AG04450 (cell line): ENCODE data around the gene CCDC150. TPM values are rescaled to one million over a fixed set of nuclear protein-coding genes. Genes with fewer than 3 reads are reported as not detected.
A peak's percentile ranks its signal among the peaks of the same experiment; 100 is the strongest.

Experiments used
- CTCF ChIA-PET: fragments of 300-600, 350-600 bp; formaldehyde crosslinking; extraction: SDS; loops from one replicate; lab custom pipeline; 2022; ENCODE audit warnings: antibody characterized with exemption, inconsistent platforms; lab: Charles Lee
- POLR2A ChIA-PET: fragments of 350-600 bp; formaldehyde crosslinking; extraction: SDS; loops from one replicate; lab custom pipeline; 2021; ENCODE audit warnings: antibody characterized with exemption, inconsistent platforms; lab: Yijun Ruan, JAX
- DNase-seq: peaks from one replicate; pipeline ENCODE4 v3.0.0-alpha.2; 2011; ENCODE audit warnings: low read depth, low spot score
- H3K27ac ChIP-seq: one replicate; pipeline ENCODE4 v1.5.1; 2012; ENCODE audit warnings: low read depth, low read length, control low read depth
- H3K27me3 ChIP-seq: one replicate; pipeline ENCODE4 v1.6.0; 2012; ENCODE audit warnings: low read length; ENCODE audit not compliant: control insufficient read depth, insufficient read depth
- H3K4me3 ChIP-seq: 2 replicates; pipeline ENCODE4 v1.5.1; 2011; ENCODE audit warnings: mild to moderate bottlenecking, low read depth, low read length, control low read depth
- H3K9me3 ChIP-seq: 2 replicates; pipeline ENCODE4 v1.5.1; 2012; ENCODE audit warnings: low read length; ENCODE audit not compliant: control insufficient read depth, insufficient read depth
- CTCF ChIP-seq: IDR thresholded peaks from 2 replicates; pipeline ENCODE4 v1.5.1; 2011; ENCODE audit warnings: low read depth, low read length, control low read depth, inconsistent platforms
- polyA plus RNA-seq: library from polyadenylated mRNA; depleted of rRNA; stranded (reverse); fragments of >200 nt; gene quantifications from 2 replicates; pipeline ENCODE4 v1.2.3, GENCODE V29; 2011

The CCDC150 gene
- polyA plus RNA-seq, 1 experiment, result 1.5 TPM

- POLR2A ChIA-PET, result no interaction called here
- no peaks in the 10 kb centered on the region for H3K27me3 ChIP-seq
- TF ChIP-seq CTCF, result no peak
- H3K27ac ChIP-seq, result no peak overlapping the region
- H3K9me3 ChIP-seq, result no peaks in the 10 kb centered on the region
- no peak overlapping the region for H3K4me3 ChIP-seq
- no peak for DNase-seq
- CTCF ChIA-PET, result interaction anchor here (0.6 kb wide), 1 partner anchor 607 kb away, joined by 8 read pairs; no protein-coding TSS in a partner anchor
These were observed 107.9 kb downstream of the CCDC150 start for GRCh38 chr2:196747400-196747799.

GRCh38 chr2:196748123-196748522 lies 108.6 kb downstream of the CCDC150 start:
- no peaks in the 10 kb centered on the region for H3K9me3 ChIP-seq
- no peaks in the 10 kb centered on the region for H3K27me3 ChIP-seq
- no peak overlapping the region for H3K27ac ChIP-seq
- DNase-seq, result no peak
- H3K4me3 ChIP-seq, result no peak overlapping the region
- POLR2A ChIA-PET, result no interaction called here
- no peak for TF ChIP-seq CTCF
- CTCF ChIA-PET, result interaction anchor here (0.6 to 1.0 kb wide), 2 partner anchors 12 to 608 kb away, joined by 4 to 8 read pairs; no protein-coding TSS in a partner anchor

- no peak for TF ChIP-seq CTCF
- no peak for DNase-seq
- Histone ChIP-seq H3K27ac (no peak overlapping the region), H3K4me3 (no peak overlapping the region), H3K9me3 (no peaks in the 10 kb centered on the region), H3K27me3 (no peaks in the 10 kb centered on the region)
- ChIA-PET POLR2A (interaction anchor here (0.6 kb wide), 1 partner anchor 157 kb away, joined by 3 read pairs; the partner anchor contains the start of gene HECW2), CTCF (interaction anchor here (0.5 to 1.8 kb wide), 46 partner anchors 8 to 1028 kb away, joined by 3 to 49 read pairs (median 4); partner anchors contain the start of genes GTF3C3 and HECW2)
These were observed 110.9 kb downstream of the CCDC150 start for GRCh38 chr2:196750291-196750923.

GRCh38 chr2:196750977-196751631 lies 111.6 kb downstream of the CCDC150 start:
- Histone ChIP-seq H3K27me3 (no peaks in the 10 kb centered on the region), H3K9me3 (no peaks in the 10 kb centered on the region), H3K4me3 (no peak overlapping the region), H3K27ac (no peak overlapping the region)
- ChIA-PET CTCF (interaction anchor here (0.5 to 1.8 kb wide), 61 partner anchors 9 to 1027 kb away, joined by 3 to 49 read pairs (median 4); partner anchors contain the start of genes CCDC150, GTF3C3 and HECW2), POLR2A (interaction anchor here (0.6 kb wide), 1 partner anchor 158 kb away, joined by 3 read pairs; the partner anchor contains the start of gene HECW2)
- peak; percentile 44 for DNase-seq
- TF ChIP-seq CTCF, result peak; percentile 89
